Ishikawa (cell line): Measurements from ENCODE around the gene EGF.

Source experiments
- EP300 ChIP-seq: IDR thresholded peaks from 2 replicates; pipeline ENCODE4 v1.6.1; 2012; ENCODE audit warnings: borderline replicate concordance
- ZBTB7A ChIP-seq: IDR thresholded peaks from 2 replicates; pipeline ENCODE4 v1.6.1; 2012; ENCODE audit warnings: low read depth

GRCh38 chr4:110025718-110026117, 113.0 kb downstream of the EGF start:
- TF ChIP-seq EP300 (no peak), ZBTB7A (no peak)
